Medulla oblongata (tissue), 1 donor: ENCODE results near the gene P2RY11.
A peak's percentile ranks its signal among the peaks of the same experiment; 100 is the strongest.

Experiments
- DNase-seq: peaks from one replicate; pipeline ENCODE4 v3.0.0-alpha.2; 2015; ENCODE audit errors: extremely low spot score

P2RY11 gene, protein sequence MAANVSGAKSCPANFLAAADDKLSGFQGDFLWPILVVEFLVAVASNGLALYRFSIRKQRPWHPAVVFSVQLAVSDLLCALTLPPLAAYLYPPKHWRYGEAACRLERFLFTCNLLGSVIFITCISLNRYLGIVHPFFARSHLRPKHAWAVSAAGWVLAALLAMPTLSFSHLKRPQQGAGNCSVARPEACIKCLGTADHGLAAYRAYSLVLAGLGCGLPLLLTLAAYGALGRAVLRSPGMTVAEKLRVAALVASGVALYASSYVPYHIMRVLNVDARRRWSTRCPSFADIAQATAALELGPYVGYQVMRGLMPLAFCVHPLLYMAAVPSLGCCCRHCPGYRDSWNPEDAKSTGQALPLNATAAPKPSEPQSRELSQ

DNA sequence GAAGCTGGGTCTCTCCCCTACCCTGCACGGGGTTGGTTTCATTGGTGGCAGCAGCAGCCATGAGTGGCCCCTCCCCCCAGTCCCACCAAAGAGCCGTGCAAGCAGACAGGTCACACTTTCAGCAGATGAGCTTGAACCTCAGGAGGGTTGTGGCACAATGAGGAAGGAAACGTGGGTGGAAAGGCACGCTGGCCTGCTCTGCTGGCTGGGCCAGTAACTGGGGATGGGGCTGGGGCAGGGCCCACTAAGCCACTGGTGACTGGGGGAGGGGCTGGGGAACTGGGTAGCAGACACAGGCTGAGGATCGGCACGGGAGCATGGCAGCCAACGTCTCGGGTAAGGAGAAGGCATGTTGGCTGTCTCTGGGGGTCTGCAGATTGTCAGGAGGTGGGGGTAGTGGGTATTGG, at the start of gene P2RY11:
TSS of gene P2RY11 (plus strand) at position 289 of the 407 bp plus-strand sequence. CDS start at position 318, 29 bp downstream.
- peak; percentile 67 for DNase-seq

DNA sequence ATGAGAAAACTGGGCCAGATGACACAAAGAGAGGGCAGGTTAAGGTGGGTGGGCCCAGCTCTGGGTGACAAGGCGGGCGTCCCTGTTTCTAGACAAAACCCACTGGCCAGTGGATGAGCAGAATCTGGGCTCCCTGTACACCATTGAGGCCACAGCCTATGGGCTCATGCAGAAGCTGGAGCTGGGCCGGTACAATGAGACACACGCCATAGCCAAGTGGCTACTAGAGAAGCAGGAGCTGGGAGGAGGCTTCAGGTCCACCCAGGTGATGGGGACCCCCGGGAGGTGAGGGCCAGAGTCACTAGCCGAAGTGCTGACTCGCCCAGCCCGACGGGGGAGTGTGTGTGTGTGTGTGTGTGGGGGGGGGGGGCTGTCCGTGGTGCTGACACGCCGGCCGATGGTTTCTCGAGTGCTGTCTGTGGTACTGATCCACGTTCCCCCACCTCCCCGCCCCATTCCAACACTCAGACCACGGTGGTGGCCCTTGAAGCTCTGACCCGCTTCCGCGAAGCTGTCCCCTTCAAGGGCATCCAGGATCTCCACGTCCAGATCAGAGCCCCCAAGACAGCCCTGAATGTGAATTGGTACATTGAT, 49.7 kb upstream of the P2RY11 start:
- DNase-seq: no peak

DNA sequence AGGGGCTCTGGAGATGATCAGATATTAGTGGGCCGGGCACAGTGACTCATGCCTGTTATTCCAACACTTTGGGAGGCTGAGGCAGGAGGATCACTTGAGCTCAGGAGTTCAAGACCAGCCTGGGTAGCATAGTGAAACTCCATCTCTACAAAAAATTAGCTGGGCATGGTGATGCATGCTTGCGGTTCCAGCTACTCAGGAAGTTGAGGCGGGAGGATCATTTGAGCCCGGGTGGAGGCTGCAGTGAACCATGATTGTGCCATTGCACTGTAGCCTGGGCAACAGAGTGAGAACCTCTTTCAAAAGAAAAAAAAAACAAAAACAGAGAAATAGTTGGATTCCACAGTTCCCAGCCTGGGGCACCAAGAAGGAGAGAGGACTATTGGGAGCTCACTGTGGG, 43.3 kb upstream of the P2RY11 start:
- no peak for DNase-seq

DNA sequence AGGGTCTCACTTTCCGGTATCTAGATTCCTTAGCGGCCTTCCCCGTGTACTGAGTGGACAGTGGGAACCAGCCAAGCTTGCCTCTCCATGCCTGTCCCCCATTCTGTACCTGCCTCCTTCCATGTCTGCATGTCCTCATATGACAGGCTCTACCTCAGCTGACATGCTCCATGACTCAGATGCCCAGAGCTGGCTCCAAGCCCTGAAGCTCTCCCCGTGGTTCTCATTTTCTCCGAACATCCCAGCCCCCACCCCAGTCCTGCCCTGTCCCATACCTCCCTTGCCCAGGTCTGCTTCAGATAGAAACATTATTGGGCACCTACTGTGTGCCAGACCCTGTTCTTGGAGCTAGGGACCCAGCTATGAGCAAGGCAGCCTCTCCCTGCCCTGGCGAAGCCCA, 42.4 kb upstream of the P2RY11 start:
- DNase-seq: no peak

DNA sequence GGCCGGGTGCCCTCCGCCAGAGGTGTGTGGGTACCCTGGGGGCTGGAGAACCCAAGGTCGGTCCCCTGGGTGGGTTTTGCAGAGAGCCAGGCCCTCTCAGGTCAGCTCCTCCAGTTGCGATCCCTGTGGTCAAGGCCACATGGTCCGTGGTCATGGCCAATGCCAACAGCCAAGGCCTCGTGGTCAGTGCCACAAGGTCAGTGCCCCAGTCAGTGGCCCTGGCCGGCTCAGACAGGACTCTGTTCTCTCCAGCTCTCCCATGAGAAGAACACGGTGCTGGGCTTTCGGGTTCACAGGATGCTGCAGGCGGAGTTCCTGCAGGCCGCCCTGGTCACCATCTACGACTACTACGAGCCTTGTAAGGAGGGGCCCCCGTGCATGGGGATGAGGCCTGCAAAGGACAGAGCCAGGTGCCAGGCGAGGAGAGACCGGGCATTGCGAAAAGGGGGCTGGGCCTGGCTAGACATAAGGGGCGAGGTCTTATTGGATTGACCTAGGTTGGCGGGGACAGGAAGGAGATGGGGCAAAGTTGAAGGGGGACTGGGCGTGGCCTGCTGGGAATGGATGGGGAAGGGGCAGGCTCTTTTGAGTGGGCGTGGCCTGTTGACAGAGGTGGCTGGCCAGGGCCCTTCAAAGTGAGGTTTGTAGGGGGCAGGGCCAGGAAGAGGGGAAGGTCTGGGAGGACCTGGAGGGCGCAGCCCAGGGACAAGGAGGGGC, 40.6 kb upstream of the P2RY11 start:
- no peak for DNase-seq

DNA sequence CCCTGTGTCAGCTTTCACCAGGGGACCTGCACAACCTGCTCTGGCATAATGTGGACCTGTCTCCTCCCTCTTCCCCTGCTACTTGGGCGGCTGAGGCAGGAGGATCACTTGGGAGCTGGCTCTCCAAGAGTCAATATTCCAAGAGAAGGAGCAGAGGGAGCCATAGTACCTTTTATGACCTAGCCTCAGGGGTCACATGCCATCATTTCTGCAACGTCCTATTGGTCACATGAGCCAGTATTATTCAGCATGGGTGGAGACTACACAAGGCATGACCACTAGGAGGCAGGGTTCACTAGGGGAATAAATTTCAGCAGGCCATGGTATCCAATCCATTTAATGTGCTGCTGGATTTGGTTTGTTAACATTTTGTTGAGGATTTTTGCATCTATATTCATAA, 37.3 kb upstream of the P2RY11 start:
- no peak for DNase-seq

DNA sequence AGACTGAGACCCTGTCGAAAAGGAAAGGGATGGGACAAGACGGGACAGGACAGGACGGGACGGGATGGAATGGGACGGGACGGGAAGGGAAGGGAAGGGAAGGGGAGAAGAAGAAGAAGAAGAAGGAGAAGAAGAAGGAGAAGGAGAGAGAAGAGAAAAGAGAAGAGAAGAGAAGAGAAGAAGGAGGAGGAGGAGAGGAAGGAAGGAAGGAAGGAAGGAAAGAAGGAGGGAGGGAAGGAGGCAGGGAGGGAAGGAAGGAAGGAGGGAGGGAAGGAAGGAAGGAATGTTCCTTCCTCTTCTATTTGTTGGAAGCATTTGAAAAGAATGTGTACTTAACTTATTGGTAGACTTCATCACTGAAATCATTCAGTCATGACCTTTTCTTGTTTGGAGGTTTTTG, 35.0 kb upstream of the P2RY11 start:
- no peak for DNase-seq

DNA sequence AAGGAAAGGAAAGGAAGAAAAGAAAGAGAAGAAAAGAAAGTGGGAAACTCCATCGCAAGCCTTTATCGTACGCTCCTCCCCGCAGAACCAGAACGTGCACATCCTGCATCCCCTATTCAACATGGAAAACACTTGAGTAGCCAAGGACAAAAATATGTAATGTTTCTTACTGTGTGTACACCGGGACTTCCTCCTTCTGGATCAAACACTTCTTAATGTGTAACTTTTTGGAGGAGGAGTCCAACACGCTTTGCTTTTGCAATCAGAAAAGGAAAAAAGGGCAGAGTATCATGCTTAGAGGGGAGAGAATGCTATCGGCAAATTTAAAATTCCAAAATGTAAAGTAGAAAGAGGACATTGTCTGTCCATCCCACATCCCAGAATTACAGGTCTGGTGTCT, 33.2 kb upstream of the P2RY11 start:
- DNase-seq: no peak

DNA sequence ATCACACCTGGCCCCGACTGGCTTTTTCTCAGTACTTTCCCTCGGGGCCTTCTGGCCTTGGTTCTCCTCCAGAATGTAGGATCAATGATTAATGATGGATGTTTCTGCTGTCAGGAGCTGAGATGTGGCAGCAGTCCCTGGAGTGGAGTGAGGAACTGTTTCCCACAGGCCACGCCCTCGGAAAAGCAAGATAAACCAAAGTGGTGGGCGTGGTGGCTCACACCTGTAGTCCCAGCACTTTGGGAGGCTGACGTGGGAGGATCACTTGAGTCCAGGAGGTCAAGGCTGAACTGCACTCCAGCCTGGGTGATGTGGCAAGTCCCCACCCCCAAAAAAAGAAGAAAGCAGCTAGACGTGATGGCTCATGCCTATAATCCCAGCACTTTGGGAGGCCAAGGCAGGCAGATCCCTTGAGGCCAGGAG, 32.5 kb upstream of the P2RY11 start:
- DNase-seq: no peak

DNA sequence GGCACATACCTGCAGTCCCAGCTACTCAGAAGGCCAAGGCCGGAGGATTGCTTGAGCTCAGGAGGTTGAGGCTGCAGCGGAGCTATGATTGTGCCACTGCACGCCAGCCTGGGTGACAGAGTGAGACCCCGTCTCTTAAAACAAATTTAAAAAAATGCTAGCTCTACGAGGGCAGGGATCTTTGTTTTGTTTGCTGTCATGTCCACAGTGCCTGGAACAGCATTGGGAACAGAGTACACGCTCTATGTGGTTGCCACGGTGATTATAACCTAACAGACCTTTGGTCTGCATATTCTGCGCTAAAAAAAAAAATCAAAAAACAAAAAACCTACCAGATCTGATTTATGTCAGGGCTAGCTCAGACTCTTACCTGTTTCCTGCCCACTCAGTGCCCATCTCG, 27.6 kb upstream of the P2RY11 start:
- DNase-seq: no peak

DNA sequence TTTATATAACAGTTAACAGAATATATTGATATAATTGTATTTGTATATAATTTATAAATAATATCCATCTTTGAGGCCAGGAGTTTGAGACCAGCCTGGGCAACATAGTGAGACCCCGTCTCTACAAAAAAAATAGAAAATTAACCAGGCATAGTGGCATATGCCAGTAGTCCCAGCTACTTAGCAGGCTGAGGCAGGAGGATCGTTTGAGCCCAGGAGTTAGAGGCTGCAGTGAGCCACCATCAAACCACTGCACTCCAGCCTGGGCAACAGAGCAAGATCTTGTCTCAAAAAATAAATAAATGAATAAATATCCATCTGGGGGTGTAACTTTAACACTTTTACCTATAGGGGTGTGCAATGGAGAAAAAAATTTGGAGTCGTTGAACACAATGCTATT, 26.7 kb upstream of the P2RY11 start:
- no peak for DNase-seq

DNA sequence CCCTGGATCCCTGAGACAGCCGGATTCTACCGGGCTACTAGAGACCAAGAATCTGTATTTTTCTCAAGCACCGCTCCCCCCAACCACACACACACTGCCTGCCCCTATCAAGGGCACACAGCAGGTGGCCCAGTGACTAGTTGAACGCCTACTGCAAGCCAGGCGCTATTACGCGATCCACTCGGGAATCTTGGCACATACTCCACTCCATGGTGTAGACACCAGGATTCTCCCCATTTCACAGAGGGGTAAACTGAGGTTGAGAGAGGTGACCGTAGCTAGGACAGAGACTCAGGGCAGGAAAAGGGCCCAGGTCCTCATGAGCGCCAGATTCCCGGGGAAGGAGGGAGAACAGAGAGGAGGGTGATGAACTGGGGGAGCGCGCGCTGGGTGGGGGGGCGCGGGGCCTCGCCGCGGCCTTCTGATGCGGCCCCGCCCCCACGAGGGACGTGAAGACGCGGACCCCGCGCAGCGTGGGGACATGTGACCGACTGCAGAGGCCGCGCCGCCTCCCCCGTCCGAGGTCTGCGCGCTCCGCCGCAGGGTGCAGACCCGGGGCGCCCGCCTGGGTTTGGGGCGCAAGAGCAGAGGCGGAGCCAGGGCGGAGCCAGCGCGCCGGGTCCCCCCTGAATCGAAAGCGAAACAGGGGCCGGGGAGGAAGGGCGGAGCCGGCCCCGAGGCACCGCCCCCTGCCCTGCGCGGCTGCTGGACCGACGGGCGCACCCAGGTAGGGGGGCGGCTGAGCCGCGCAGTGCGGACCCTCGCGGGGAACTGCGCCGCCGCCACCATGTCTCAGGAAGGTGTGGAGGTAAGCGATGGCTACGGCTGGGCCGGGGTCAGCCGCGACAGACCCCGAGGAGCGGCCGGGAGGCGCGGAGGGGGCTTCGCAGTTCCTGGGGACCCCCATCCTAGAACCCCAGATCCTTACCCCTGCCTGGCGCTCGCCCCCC, 25.6 kb upstream of the P2RY11 start, which contains the start of gene SHFL:
TSS of gene SHFL (plus strand) at position 677 of the 950 bp plus-strand sequence. CDS start at position 788, 111 bp downstream.
- DNase-seq: peak; percentile 66

DNA sequence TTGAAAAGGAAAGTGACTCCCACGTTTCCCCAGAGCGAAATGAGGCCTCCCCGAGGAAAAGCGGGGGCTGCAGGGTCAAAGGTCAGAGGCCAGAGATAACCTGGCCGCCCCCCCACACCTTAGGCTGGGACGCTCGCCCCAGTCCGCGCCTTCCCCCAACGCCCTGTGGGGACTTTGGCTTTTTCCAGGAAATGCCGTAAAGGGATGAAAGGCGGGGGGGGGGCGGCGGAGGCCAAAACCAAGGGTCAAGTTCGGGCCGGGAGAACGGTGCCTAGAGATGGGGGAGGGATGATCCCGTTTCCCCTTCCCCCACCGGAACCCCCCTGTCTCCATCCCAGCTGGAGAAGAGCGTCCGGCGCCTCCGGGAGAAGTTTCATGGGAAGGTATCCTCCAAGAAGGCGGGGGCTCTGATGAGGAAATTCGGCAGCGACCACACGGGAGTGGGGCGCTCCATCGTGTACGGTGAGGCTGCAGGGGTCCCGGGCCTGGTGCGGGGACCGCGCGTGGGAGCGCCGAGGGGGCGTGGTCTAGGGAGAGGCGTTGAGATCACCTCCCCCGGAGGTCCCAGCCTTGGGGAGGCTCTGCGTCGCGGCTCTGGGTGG, 24.8 kb upstream of the P2RY11 start:
- DNase-seq: no peak

DNA sequence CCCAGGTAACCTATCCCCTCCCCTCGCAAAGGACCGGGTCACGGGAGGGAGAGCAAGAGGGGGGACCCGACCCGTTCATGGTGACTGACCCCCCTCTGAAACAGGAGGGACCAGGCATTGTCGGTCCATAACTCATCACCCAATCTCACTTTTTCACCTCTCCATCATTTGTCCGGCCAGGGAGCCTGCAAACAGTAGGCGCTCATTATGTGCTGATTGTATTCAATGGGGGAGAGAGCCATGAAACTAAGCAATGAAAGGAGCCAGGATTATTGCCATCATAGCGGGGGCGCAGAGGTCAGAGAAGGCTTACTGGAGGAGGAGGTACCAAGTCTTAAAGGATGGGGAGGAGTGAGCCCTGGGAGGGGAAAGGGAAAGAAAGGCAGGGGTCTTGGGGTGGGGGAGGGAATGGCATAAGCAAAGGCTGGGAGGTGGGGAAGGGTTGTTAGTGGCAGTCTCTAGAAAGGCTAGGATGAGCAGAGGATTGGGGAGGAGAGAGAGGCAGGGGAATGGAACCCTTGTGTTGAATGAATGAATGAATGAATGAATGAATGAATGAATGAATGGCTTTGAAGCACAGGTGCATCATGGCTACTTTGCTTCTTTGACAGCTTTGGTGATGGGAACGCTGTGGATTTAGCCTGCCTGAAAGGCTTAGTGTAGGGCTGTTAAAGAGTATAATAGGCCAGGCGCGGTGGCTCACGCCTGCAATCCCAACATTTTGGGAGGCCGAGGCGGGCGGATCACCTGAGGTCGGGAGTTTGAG, 24.0 kb upstream of the P2RY11 start:
- DNase-seq: no peak

DNA sequence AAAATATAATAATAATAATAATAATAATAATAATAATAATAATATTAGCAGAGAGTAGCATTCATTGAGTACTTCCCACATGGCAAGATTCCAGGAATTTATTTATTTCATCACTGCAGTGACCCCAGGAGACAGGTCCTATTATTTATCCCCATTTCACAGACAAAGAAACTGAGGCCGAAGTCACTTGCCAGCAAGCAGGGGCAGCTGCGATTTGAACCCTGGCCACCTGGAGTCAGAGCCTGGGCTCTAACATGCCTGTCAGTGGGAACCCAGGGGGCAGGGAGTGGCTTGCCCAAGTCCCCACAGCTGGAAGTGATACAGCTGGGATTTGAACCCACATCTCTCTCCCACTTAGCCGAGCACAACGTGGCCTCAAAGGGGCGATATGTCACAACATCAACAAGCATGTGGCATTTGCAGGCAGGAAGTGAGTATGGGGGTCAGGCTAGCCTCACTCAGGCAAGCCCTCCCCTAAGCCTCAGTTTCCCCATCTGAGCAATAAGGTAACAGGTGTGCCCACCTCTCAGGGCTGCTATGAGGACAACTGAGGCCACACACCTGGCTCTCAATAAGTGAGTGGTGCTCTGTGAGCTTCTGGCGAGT, 22.4 kb upstream of the P2RY11 start:
- DNase-seq: no peak

DNA sequence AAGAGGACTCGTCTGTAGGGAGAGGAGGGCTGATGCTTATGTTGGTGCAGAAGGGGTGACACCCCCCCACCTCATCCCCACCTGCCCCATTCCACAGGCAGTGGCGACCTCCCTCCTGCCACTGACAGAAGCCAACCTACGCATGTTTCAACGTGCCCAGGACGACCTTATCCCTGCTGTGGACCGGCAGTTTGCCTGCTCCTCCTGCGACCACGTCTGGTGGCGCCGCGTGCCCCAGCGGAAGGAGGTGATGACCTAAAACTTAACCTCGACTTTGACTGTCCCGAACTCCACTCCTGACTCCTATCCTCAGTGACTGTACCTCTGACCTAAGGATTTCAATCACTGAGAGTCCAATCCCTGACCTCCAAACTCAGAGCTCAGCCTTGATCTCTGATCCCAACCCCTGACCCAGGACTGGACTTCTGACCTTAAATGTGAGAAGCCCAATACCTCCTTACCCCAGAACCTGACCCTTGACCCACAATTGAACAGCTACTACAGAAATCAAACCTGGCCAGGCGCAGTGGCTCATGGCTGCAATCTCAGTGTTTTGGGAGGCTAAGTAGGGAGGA, 21.6 kb upstream of the P2RY11 start:
- no peak for DNase-seq

DNA sequence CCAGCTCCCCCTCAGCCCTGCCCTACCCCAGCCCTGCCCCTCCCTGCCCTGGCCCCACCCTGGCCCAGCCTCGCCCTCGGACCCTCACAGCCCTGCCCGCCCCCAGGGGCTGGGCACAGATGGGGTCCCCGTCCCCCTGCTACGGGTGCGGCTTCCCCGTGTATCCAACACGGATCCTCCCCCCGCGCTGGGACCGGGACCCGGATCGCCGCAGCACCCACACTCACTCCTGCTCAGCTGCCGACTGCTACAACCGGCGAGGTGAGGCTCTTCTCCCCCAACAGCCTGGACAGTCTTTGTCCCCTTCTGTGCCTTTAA, 20.2 kb upstream of the P2RY11 start:
- no peak for DNase-seq

DNA sequence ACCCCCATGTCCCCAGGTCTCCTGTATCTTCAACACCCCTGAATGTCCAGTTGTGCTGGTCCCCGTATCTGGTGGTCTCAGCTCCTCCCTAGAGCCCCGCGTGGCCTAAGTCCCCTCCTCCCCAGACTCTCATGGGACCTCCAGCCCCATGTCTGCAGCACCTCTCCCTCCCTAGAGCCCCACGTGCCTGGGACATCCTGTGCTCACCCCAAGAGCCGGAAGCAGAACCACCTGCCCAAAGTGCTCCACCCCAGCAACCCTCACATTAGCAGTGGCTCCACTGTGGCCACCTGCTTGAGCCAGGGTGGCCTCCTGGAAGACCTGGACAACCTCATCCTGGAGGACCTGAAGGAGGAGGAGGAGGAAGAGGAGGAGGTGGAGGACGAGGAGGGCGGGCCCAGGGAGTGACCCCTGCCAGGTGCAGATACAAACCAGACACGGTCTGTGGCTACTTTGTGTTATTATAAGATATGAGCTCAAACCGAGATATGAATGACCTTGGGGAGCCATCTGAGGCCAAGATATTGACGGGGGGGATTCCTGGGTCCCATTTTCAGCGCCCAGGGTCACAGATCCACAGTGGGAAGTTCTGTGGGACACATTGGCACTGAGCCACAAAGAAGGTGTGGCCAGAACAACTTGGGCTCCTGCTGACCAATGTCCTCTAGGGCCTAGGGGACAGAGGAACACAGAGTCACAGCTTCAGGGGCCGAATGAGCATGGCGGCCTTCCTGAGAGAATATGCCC, 19.4 kb upstream of the P2RY11 start:
- DNase-seq: no peak

DNA sequence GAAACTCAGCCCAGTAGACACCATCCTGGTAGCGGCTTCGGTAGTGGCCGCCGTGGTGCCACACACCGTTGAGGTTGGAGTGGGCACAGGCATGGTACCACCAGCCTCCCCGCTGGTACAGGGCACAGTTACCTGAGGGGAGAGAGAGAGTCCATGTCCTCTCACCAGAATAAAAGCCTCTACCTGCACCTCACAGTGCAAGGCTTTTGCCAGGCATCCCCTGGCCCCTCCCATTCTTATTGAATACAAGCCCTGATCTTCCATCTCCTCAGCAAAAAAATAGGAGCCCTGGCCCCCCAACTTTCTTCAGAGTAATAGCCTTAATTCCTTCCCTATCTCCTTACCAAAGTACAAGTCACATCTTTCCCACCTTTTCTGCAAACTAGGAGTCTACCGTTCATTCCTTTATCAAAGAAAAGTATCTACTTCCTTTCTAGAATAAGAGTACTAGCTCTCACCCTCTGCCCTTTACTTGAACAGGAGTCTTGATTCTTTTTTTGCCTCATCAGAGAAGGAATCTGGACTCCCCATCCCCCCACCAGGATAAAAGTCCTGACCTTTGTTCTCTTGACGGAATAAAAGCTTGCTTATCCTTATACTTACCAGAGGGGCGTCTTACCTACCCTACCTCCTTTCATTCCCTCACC, 18.7 kb upstream of the P2RY11 start:
- DNase-seq: no peak
